Gastroesophageal sphincter (tissue), 3 donors: Measurements from ENCODE around the gene SUN5.

Source experiments
- CTCF ChIP-seq, 4 experiments: fragments of 200-600 bp in 2 of 4; fragments of 450-650 bp in 2 of 4; sonication (generic) in 1 of 4; IDR thresholded peaks; one replicate each; pipeline ENCODE4 v1.5.1; 2017 to 2019; ENCODE audit warnings: antibody characterized with exemption in 4 of 4, mild to moderate bottlenecking in 2 of 4, moderate library complexity in 2 of 4
- EP300 ChIP-seq: sonication (generic); formaldehyde crosslinking; IDR thresholded peaks from one replicate; pipeline ENCODE4 v1.6.1; 2017; ENCODE audit warnings: antibody characterized with exemption, mild to moderate bottlenecking
- POLR2A ChIP-seq, 2 donors: fragments of 450-650 bp; IDR thresholded peaks; one replicate each; pipeline ENCODE4 v1.6.1; 2017; ENCODE audit warnings: antibody characterized with exemption in 2 of 2, mild to moderate bottlenecking in 2 of 2, moderate library complexity in 1 of 2
- POLR2AphosphoS5 ChIP-seq: sonication (generic); formaldehyde crosslinking; IDR thresholded peaks from one replicate; pipeline ENCODE4 v1.6.1; 2017; ENCODE audit warnings: antibody characterized with exemption

- TF ChIP-seq CTCF (IDR thresholded peaks at IDR 0.05) (no peak), POLR2AphosphoS5 (no peak), POLR2A (IDR thresholded peaks at IDR 0.05) (no peak), EP300 (no peak)
These were observed 31.8 kb downstream of the SUN5 start for GRCh38 chr20:32972181-32973076.
